GM21515 (cell line): ENCODE measurements around the gene TMEM37.
A peak's percentile ranks its signal among the peaks of the same experiment; 100 is the strongest.

ENCODE experiments used
- ATAC-seq: cut with Tn5 transposase; IDR thresholded peaks from one replicate; pipeline ENCODE4 v1.9.1; 2021; ENCODE audit not compliant: unreplicated experiment

Gene TMEM37

GRCh38 chr2:119417908-119418307, 13.7 kb upstream of the TMEM37 start:
- no peak for ATAC-seq

GRCh38 chr2:119419065-119419464, 12.6 kb upstream of the TMEM37 start:
- ATAC-seq = no peak

- no peak for ATAC-seq
Observed at GRCh38 chr2:119419803-119420508, 11.7 kb upstream of the TMEM37 start.

- ATAC-seq = no peak
Observed at GRCh38 chr2:119421304-119421703, 10.3 kb upstream of the TMEM37 start.

- ATAC-seq = no peak
Observed at GRCh38 chr2:119421741-119422140, 9.9 kb upstream of the TMEM37 start.

GRCh38 chr2:119422360-119423107, 9.1 kb upstream of the TMEM37 start:
- no peak for ATAC-seq

GRCh38 chr2:119423108-119423444, 8.6 kb upstream of the TMEM37 start:
- no peak for ATAC-seq

GRCh38 chr2:119423811-119424210, 7.8 kb upstream of the TMEM37 start:
- no peak for ATAC-seq

GRCh38 chr2:119424284-119425118, 7.2 kb upstream of the TMEM37 start:
- no peak for ATAC-seq

- no peak for ATAC-seq
Observed at GRCh38 chr2:119425119-119425405, 6.6 kb upstream of the TMEM37 start.

GRCh38 chr2:119425620-119426395, 5.8 kb upstream of the TMEM37 start:
- no peak for ATAC-seq

GRCh38 chr2:119426396-119426675, 5.3 kb upstream of the TMEM37 start:
- ATAC-seq = no peak

GRCh38 chr2:119426801-119427395, 4.8 kb upstream of the TMEM37 start:
- no peak for ATAC-seq

- no peak for ATAC-seq
Observed at GRCh38 chr2:119427756-119428155, 3.9 kb upstream of the TMEM37 start.

- ATAC-seq = no peak
Observed at GRCh38 chr2:119428488-119429224, 3.0 kb upstream of the TMEM37 start.

- ATAC-seq = no peak
Observed at GRCh38 chr2:119429225-119429981, 2.3 kb upstream of the TMEM37 start.

- no peak for ATAC-seq
Observed at GRCh38 chr2:119430023-119430498, 1.6 kb upstream of the TMEM37 start.

GRCh38 chr2:119431976-119432850, 559 bp downstream of the TMEM37 start:
- peak; percentile 11 for ATAC-seq
